HCT116 (cell line): ENCODE measurements around the gene KHDRBS2. TPM values are rescaled to one million over a fixed set of nuclear protein-coding genes. Genes with fewer than 3 reads are reported as not detected.

ENCODE experiments used
- ATAC-seq: fragments of 200-7000 bp; cut with Tn5 transposase; 2 replicates; pipeline ENCODE4 v1.9.1; 2020; ENCODE audit warnings: mild to moderate bottlenecking, moderate library complexity
- BruUV-seq: library from RNA; stranded (reverse); fragments of 400-500 nt; replicated peaks from 2 replicates; lab custom pipeline; 2021; lab: Mats Ljungman, UMichigan
- CTCF ChIA-PET: fragments of 300-600 bp; sonication (Branson Sonifier 250); formaldehyde crosslinking; loops from one replicate; lab custom pipeline; 2021; ENCODE audit warnings: antibody characterized with exemption; lab: Charles Lee
- POLR2A ChIA-PET: fragments of 300-600, 350-600 bp; sonication (Branson Sonifier 250); formaldehyde crosslinking; loops from one replicate; lab custom pipeline; 2021; ENCODE audit warnings: antibody characterized with exemption; lab: Charles Lee
- RAD21 ChIA-PET, 2 experiments: fragments of 300-600 bp; sonication (Branson Sonifier 250); formaldehyde crosslinking; loops; one replicate each; lab custom pipeline; 2023; ENCODE audit warnings: low total read pairs in 2 of 2; ENCODE audit not compliant: uncharacterized antibody in 2 of 2, unreplicated experiment in 2 of 2, low non-redundant PET in 1 of 2; lab: Charles Lee
- DNase-seq: peaks from one replicate; pipeline ENCODE4 v3.0.0-alpha.2; 2010; ENCODE audit warnings: low read depth, low spot score
- H2AFZ ChIP-seq: fragments of 200-600 bp; shearing (Covaris generic), sonication (generic); 2 replicates; pipeline ENCODE4 v1.6.1; 2017; ENCODE audit warnings: low read depth, mixed run types, mixed read lengths, antibody characterized with exemption, low read length; ENCODE audit not compliant: poor library complexity, severe bottlenecking
- H3K27ac ChIP-seq: 2 replicates; pipeline ENCODE4 v1.5.1; 2012; ENCODE audit warnings: low read depth, low read length
- H3K27me3 ChIP-seq: fragments of 200-600 bp; sonication (generic); 2 replicates; pipeline ENCODE4 v1.6.1; 2016; ENCODE audit warnings: mixed run types, low read length, mixed read lengths; ENCODE audit not compliant: insufficient read depth
- H3K36me3 ChIP-seq, 2 experiments: fragments of 200-500 bp in 1 of 2; fragments of 200-600 bp in 1 of 2; sonication (Bioruptor generic) in 1 of 2; sonication (generic) in 1 of 2; 2 replicates each; pipeline versions ENCODE4 v1.5.1 to v1.6.1; 2014 to 2016; ENCODE audit warnings: low read length in 2 of 2, inconsistent platforms in 1 of 2, mixed read lengths in 1 of 2, mixed run types in 1 of 2; ENCODE audit not compliant: insufficient read depth in 2 of 2, control insufficient read depth in 1 of 2
- H3K4me1 ChIP-seq, 2 experiments: fragments of 200-600 bp in 1 of 2; sonication (generic) in 1 of 2; 2 replicates each; pipeline versions ENCODE4 v1.5.1 to v1.6.1; 2012 to 2017; ENCODE audit warnings: low read length in 2 of 2, inconsistent platforms in 1 of 2, mild to moderate bottlenecking in 1 of 2, mixed read lengths in 1 of 2, mixed run types in 1 of 2, moderate library complexity in 1 of 2; ENCODE audit not compliant: insufficient read depth in 2 of 2, control insufficient read depth in 1 of 2
- H3K4me2 ChIP-seq: fragments of 200-600 bp; sonication (generic); 2 replicates; pipeline ENCODE4 v1.6.1; 2017; ENCODE audit warnings: mixed run types, low read length, mixed read lengths
- H3K4me3 ChIP-seq, 2 experiments: fragments of 200-600 bp in 1 of 2; sonication (generic) in 1 of 2; replicated peaks in 1 of 2; 2 replicates each; pipeline ENCODE4 v1.5.1; 2011 to 2016; ENCODE audit warnings: low read length in 2 of 2, control low read depth in 1 of 2, low read depth in 1 of 2, mild to moderate bottlenecking in 1 of 2, mixed read lengths in 1 of 2, mixed run types in 1 of 2
- H3K79me2 ChIP-seq: fragments of 200-600 bp; sonication (generic); 2 replicates; pipeline ENCODE4 v1.6.1; 2017; ENCODE audit warnings: mild to moderate bottlenecking, mixed run types, low read length, moderate library complexity, mixed read lengths; ENCODE audit not compliant: insufficient read depth
- H3K9ac ChIP-seq: fragments of 200-600 bp; sonication (generic); 2 replicates; pipeline ENCODE4 v1.6.1; 2016; ENCODE audit warnings: low read length, mixed read lengths
- H3K9me2 ChIP-seq: fragments of 200-600 bp; sonication (generic), shearing (Covaris generic); 2 replicates; pipeline ENCODE4 v1.6.1; 2017; ENCODE audit warnings: mixed run types, mild to moderate bottlenecking, moderate library complexity; ENCODE audit not compliant: insufficient read depth
- H3K9me3 ChIP-seq, 2 experiments: fragments of 200-500 bp in 1 of 2; fragments of 200-600 bp in 1 of 2; sonication (Bioruptor generic) in 1 of 2; sonication (generic) in 1 of 2; 2 replicates each; pipeline ENCODE4 v1.6.1; 2014 to 2017; ENCODE audit warnings: low read length in 2 of 2, mixed read lengths in 2 of 2, inconsistent platforms in 1 of 2, low read depth in 1 of 2, mild to moderate bottlenecking in 1 of 2, mixed run types in 1 of 2, moderate library complexity in 1 of 2; ENCODE audit not compliant: control insufficient read depth in 1 of 2, insufficient read depth in 1 of 2
- H4K20me1 ChIP-seq: fragments of 200-600 bp; sonication (generic), shearing (Covaris generic); 2 replicates; pipeline ENCODE4 v1.6.1; 2017; ENCODE audit warnings: mixed run types, mild to moderate bottlenecking, moderate library complexity; ENCODE audit not compliant: insufficient read depth
- CBX3 ChIP-seq: IDR thresholded peaks from 2 replicates; pipeline ENCODE4 v1.6.1; 2012; ENCODE audit warnings: low read depth
- CEBPB ChIP-seq: IDR thresholded peaks from 2 replicates; pipeline ENCODE4 v1.6.1; 2012; ENCODE audit warnings: low read depth
- EGR1 ChIP-seq: IDR thresholded peaks from 2 replicates; pipeline ENCODE4 v1.6.1; 2012; ENCODE audit warnings: low read depth
- ELF1 ChIP-seq: IDR thresholded peaks from 2 replicates; pipeline ENCODE4 v1.6.1; 2012; ENCODE audit warnings: low read depth, borderline replicate concordance
- EZH2phosphoT487 ChIP-seq: fragments of 200-600 bp; IDR thresholded peaks from 2 replicates; pipeline ENCODE4 v1.6.1; 2018; ENCODE audit warnings: antibody characterized with exemption, borderline replicate concordance
- POLR2A ChIP-seq: IDR thresholded peaks from 2 replicates; pipeline ENCODE4 v1.7.0; 2011; ENCODE audit warnings: borderline replicate concordance; ENCODE audit not compliant: insufficient read depth, insufficient read length; ENCODE audit errors: extremely low read depth
- POLR2AphosphoS5 ChIP-seq: IDR thresholded peaks from 2 replicates; pipeline ENCODE4 v1.6.1; 2011; ENCODE audit warnings: mild to moderate bottlenecking, low read depth, low read length, moderate library complexity
- RAD21 ChIP-seq: IDR thresholded peaks from 2 replicates; pipeline ENCODE4 v1.6.1; 2012; ENCODE audit warnings: low read depth, mild to moderate bottlenecking
- REST ChIP-seq: IDR thresholded peaks from 2 replicates; pipeline ENCODE4 v1.6.1; 2012; ENCODE audit warnings: low read depth
- SRF ChIP-seq: IDR thresholded peaks from 2 replicates; pipeline ENCODE4 v1.6.1; 2012; ENCODE audit warnings: low read depth
- TCF7L2 ChIP-seq: IDR thresholded peaks from 2 replicates; pipeline ENCODE4 v1.7.0; 2011; ENCODE audit warnings: borderline replicate concordance, inconsistent platforms; ENCODE audit not compliant: insufficient read depth, insufficient read length; ENCODE audit errors: extremely low read depth
- ZBTB33 ChIP-seq: IDR thresholded peaks from 2 replicates; pipeline ENCODE4 v1.6.1; 2011; ENCODE audit warnings: mild to moderate bottlenecking, low read length, moderate library complexity; ENCODE audit not compliant: insufficient replicate concordance; ENCODE audit errors: extremely low read depth
- intact Hi-C: fragments of 100-400 bp; cut with micrococcal nuclease; formaldehyde crosslinking; loops from 2 replicates; pipeline ENCODE4 v1.10.0; 2022
- total RNA-seq: library from RNA; stranded (reverse); gene quantifications from one replicate; pipeline ENCODE4 v1.2.1, GENCODE V29; 2021; ENCODE audit not compliant: unreplicated experiment
- TF ChIP-seq, protein P1 (sequence below): IDR thresholded peaks from 2 replicates; pipeline ENCODE4 v1.6.1; 2012
- TF ChIP-seq, protein P2 (sequence below), 3 experiments: fragments of 200-600 bp in 1 of 3; sonication (generic) in 1 of 3; IDR thresholded peaks in 2 of 3; conservative IDR thresholded peaks in 1 of 3; 2 replicates each; pipeline ENCODE4 v1.5.1; 2012 to 2017; ENCODE audit warnings: low read depth in 2 of 3, low read length in 2 of 3, antibody characterized with exemption in 1 of 3, borderline replicate concordance in 1 of 3, control low read depth in 1 of 3, mild to moderate bottlenecking in 1 of 3, mixed read lengths in 1 of 3, mixed run types in 1 of 3, moderate library complexity in 1 of 3; ENCODE audit not compliant: insufficient read depth in 1 of 3

KHDRBS2 gene
- total RNA-seq, 1 experiment from 2014 or later: not detected

GRCh38 chr6:62323818-62324431, 37.9 kb upstream of the KHDRBS2 start:
- POLR2A ChIA-PET: no interaction called here

More at GRCh38 chr6:62323818-62324431, 37.9 kb upstream of the KHDRBS2 start:
- no peaks in the 10 kb centered on the region for H4K20me1 ChIP-seq
- no peak for ATAC-seq
- no peak overlapping the region for H3K27ac ChIP-seq
- BruUV-seq: no TSS peak
- CTCF ChIA-PET: no interaction called here
- no peaks in the 10 kb centered on the region for H3K36me3 ChIP-seq
- no peak overlapping the region for H3K4me3 ChIP-seq
- H3K27me3 ChIP-seq: no peaks in the 10 kb centered on the region
- no peaks in the 10 kb centered on the region for H3K4me1 ChIP-seq
- no peak overlapping the region for H3K9ac ChIP-seq
- H2AFZ ChIP-seq: no peak overlapping the region
- H3K9me2 ChIP-seq: no peaks in the 10 kb centered on the region
- no peaks in the 10 kb centered on the region for H3K79me2 ChIP-seq
- TF ChIP-seq EGR1 (no peak), POLR2A (no peak), CEBPB (no peak), TCF7L2 (no peak), POLR2AphosphoS5 (no peak), CBX3 (no peak), SRF (no peak), REST (no peak), ELF1 (no peak), ZBTB33 (no peak), RAD21 (no peak), EZH2phosphoT487 (no peak)
- TF ChIP-seq, protein P1, sequence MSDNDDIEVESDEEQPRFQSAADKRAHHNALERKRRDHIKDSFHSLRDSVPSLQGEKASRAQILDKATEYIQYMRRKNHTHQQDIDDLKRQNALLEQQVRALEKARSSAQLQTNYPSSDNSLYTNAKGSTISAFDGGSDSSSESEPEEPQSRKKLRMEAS: no peak
- TF ChIP-seq, protein P2, sequence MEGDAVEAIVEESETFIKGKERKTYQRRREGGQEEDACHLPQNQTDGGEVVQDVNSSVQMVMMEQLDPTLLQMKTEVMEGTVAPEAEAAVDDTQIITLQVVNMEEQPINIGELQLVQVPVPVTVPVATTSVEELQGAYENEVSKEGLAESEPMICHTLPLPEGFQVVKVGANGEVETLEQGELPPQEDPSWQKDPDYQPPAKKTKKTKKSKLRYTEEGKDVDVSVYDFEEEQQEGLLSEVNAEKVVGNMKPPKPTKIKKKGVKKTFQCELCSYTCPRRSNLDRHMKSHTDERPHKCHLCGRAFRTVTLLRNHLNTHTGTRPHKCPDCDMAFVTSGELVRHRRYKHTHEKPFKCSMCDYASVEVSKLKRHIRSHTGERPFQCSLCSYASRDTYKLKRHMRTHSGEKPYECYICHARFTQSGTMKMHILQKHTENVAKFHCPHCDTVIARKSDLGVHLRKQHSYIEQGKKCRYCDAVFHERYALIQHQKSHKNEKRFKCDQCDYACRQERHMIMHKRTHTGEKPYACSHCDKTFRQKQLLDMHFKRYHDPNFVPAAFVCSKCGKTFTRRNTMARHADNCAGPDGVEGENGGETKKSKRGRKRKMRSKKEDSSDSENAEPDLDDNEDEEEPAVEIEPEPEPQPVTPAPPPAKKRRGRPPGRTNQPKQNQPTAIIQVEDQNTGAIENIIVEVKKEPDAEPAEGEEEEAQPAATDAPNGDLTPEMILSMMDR (IDR thresholded peaks at IDR 0.05 in 2 of 3, conservative IDR thresholded peaks at IDR 0.05 in 1 of 3; ENCODE audit: borderline replicate concordance in 1 of 3, insufficient read depth in 1 of 3, low read depth in 2 of 3, low read length in 2 of 3): no peak
- TF ChIP-seq, all 23 proteins: peak for 0
- H3K9me3 ChIP-seq: peaks cover 0 to 10% of the 10 kb centered on the region in 2 experiments; a peak in 2 of 4 replicates
- H3K4me2 ChIP-seq: no peak overlapping the region
- intact Hi-C loops: no loop called here
- no peak for DNase-seq
- RAD21 ChIA-PET: no interaction called here
